ENCODE measurements around the gene COX7A1.
A peak's percentile ranks its signal among the peaks of the same experiment; 100 is the strongest.

The COX7A1 gene

GRCh38 chr19:36144624-36145023 lies 7.6 kb downstream of the COX7A1 start:
- Histone ChIP-seq H3K4me2 (ENCODE audit: low read length) (no peak overlapping the region), H3K79me2 (ENCODE audit: low read length) (peaks cover 19% of the 10 kb centered on the region), H3K9me3 (ENCODE audit: insufficient read depth, low read length) (no peaks in the 10 kb centered on the region), H4K20me1 (ENCODE audit: insufficient read depth, low read length) (peaks cover 10% of the 10 kb centered on the region), H3K36me3 (replicated peaks; ENCODE audit: low read depth, low read length) (peaks cover 48% of the 10 kb centered on the region), H3K4me1 (ENCODE audit: low read length) (peaks cover 6% of the 10 kb centered on the region), H3K9ac (ENCODE audit: low read length) (no peak overlapping the region), H3K27me3 (ENCODE audit: low read depth, low read length) (no peaks in the 10 kb centered on the region), H2AFZ (ENCODE audit: low read depth, low read length) (no peak overlapping the region), H3K4me3 (ENCODE audit: low read length) (no peak overlapping the region), H3K27ac (ENCODE audit: low read length) (no peak overlapping the region)
- TF ChIP-seq CTCF (IDR thresholded peaks at IDR 0.05; ENCODE audit: low read depth, low read length) (no peak), EZH2phosphoT487 (IDR thresholded peaks at IDR 0.05; ENCODE audit: low read depth) (no peak)

GRCh38 chr19:36142496-36142895 lies 9.8 kb downstream of the COX7A1 start:
- H3K4me3 ChIP-seq (ENCODE audit: low read length), result no peak overlapping the region
- no peaks in the 10 kb centered on the region for H3K9me3 ChIP-seq (ENCODE audit: insufficient read depth, low read length)
- H3K79me2 ChIP-seq (ENCODE audit: low read length), result peaks cover 19% of the 10 kb centered on the region
- H4K20me1 ChIP-seq (ENCODE audit: insufficient read depth, low read length), result peaks cover 10% of the 10 kb centered on the region
- TF ChIP-seq CTCF (IDR thresholded peaks at IDR 0.05; ENCODE audit: low read depth, low read length), result no peak
- no peak for TF ChIP-seq EZH2phosphoT487 (IDR thresholded peaks at IDR 0.05; ENCODE audit: low read depth)
- no peak overlapping the region for H2AFZ ChIP-seq (ENCODE audit: low read depth, low read length)
- no peak overlapping the region for H3K4me2 ChIP-seq (ENCODE audit: low read length)
- H3K27me3 ChIP-seq (ENCODE audit: low read depth, low read length), result no peaks in the 10 kb centered on the region
- peaks cover 6% of the 10 kb centered on the region for H3K4me1 ChIP-seq (ENCODE audit: low read length)
- no peak overlapping the region for H3K27ac ChIP-seq (ENCODE audit: low read length)
- no peak overlapping the region for H3K9ac ChIP-seq (ENCODE audit: low read length)
- H3K36me3 ChIP-seq (replicated peaks; ENCODE audit: low read depth, low read length), result peaks cover 42% of the 10 kb centered on the region

GRCh38 chr19:36142046-36142445 lies 10.2 kb downstream of the COX7A1 start:
- Histone ChIP-seq H3K4me1 (ENCODE audit: low read length) (peaks cover 10% of the 10 kb centered on the region), H3K4me2 (ENCODE audit: low read length) (no peak overlapping the region), H3K27me3 (ENCODE audit: low read depth, low read length) (no peaks in the 10 kb centered on the region), H3K4me3 (ENCODE audit: low read length) (no peak overlapping the region), H2AFZ (ENCODE audit: low read depth, low read length) (no peak overlapping the region), H3K79me2 (ENCODE audit: low read length) (peaks cover 19% of the 10 kb centered on the region), H3K9me3 (ENCODE audit: insufficient read depth, low read length) (no peaks in the 10 kb centered on the region), H3K27ac (ENCODE audit: low read length) (no peak overlapping the region), H3K36me3 (replicated peaks; ENCODE audit: low read depth, low read length) (peaks cover 40% of the 10 kb centered on the region), H3K9ac (ENCODE audit: low read length) (no peak overlapping the region), H4K20me1 (ENCODE audit: insufficient read depth, low read length) (peaks cover 10% of the 10 kb centered on the region)
- TF ChIP-seq CTCF (IDR thresholded peaks at IDR 0.05; ENCODE audit: low read depth, low read length), result no peak
- TF ChIP-seq EZH2phosphoT487 (IDR thresholded peaks at IDR 0.05; ENCODE audit: low read depth), result no peak

- Histone ChIP-seq H3K4me3 (ENCODE audit: low read length) (peak overlapping the region; percentile 94), H2AFZ (ENCODE audit: low read depth, low read length) (no peak overlapping the region), H3K4me1 (ENCODE audit: low read length) (peaks cover 16% of the 10 kb centered on the region), H3K36me3 (replicated peaks; ENCODE audit: low read depth, low read length) (peaks cover 33% of the 10 kb centered on the region), H3K79me2 (ENCODE audit: low read length) (peaks cover 19% of the 10 kb centered on the region), H4K20me1 (ENCODE audit: insufficient read depth, low read length) (peaks cover 10% of the 10 kb centered on the region), H3K27me3 (ENCODE audit: low read depth, low read length) (no peaks in the 10 kb centered on the region), H3K27ac (ENCODE audit: low read length) (peak overlapping the region; percentile 88), H3K9ac (ENCODE audit: low read length) (peak overlapping the region; percentile 98), H3K4me2 (ENCODE audit: low read length) (peak overlapping the region; percentile 73), H3K9me3 (ENCODE audit: insufficient read depth, low read length) (no peaks in the 10 kb centered on the region)
- TF ChIP-seq CTCF (IDR thresholded peaks at IDR 0.05; ENCODE audit: low read depth, low read length), result no peak
- no peak for TF ChIP-seq EZH2phosphoT487 (IDR thresholded peaks at IDR 0.05; ENCODE audit: low read depth)
Measured at GRCh38 chr19:36141039-36141927, 11.0 kb downstream of the COX7A1 start.

Measured in OCI-LY3 (cell line).